Measurements from ENCODE around the gene FBXW4. TPM values are rescaled to one million over a fixed set of nuclear protein-coding genes. Genes with fewer than 3 reads are reported as not detected.

FBXW4 gene
- total and polyA plus RNA-seq, 9 of the 15 experiments (the other 6 are each of a cell fraction or from before 2014, with no cell fraction given): 1.0 to 10.6 (median 5.4) TPM

- TF ChIP-seq ID3 (CRISPR knock-in tag; IDR thresholded peaks at IDR 0.05): no peak
- 0 out of 2 replicates have a peak, but pooled peaks have one; percentile 42 for TF ChIP-seq ID3 (tag; IDR thresholded peaks at IDR 0.05)
- TF ChIP-seq MAZ (CRISPR knock-in tag; conservative IDR thresholded peaks at IDR 0.05 in 1 of 2, IDR thresholded peaks at IDR 0.05 in 1 of 2): peak in 1 of 2 experiments; percentile 22; a peak in 1 of 4 replicates
- TF ChIP-seq ZNF76 (CRISPR knock-in tag; IDR thresholded peaks at IDR 0.05; ENCODE audit: borderline replicate concordance): no peak
- peak; percentile 16 for TF ChIP-seq TBP (optimal IDR thresholded peaks at IDR 0.05; ENCODE audit: low read depth, low read length)
- peak; percentile 57 for TF ChIP-seq HNRNPK (IDR thresholded peaks at IDR 0.05; ENCODE audit: low read depth, low read length, poor library complexity, severe bottlenecking)
- TF ChIP-seq FOXK1 (CRISPR knock-in tag; IDR thresholded peaks at IDR 0.05; ENCODE audit: borderline replicate concordance): no peak
- TF ChIP-seq HOXB6 (CRISPR knock-in tag; IDR thresholded peaks at IDR 0.05; ENCODE audit: borderline replicate concordance): no peak
- TF ChIP-seq ZBTB8A (IDR thresholded peaks at IDR 0.05; ENCODE audit: partially characterized antibody): no peak
- peak; percentile 63 for TF ChIP-seq EGR1 (conservative IDR thresholded peaks at IDR 0.05)
- peak; percentile 85 for TF ChIP-seq POLR2G (IDR thresholded peaks at IDR 0.05; ENCODE audit: low read depth, low read length)
- no peak for TF ChIP-seq SMARCA5 (IDR thresholded peaks at IDR 0.05)
- TF ChIP-seq YY1 (IDR thresholded peaks at IDR 0.05; ENCODE audit: borderline replicate concordance in 1 of 3, control insufficient read depth in 1 of 3, extremely low read depth in 1 of 3, insufficient read depth in 3 of 3, insufficient read length in 1 of 3, insufficient replicate concordance in 2 of 3, low read depth in 1 of 3, low read length in 2 of 3): peak in 2 of 3 experiments; percentile 68 to 80
- TF ChIP-seq SMAD4 (CRISPR knock-in tag; conservative IDR thresholded peaks at IDR 0.05): peak; percentile 75; the same call in 1 of the 2 replicates
- TF ChIP-seq MYC (IDR thresholded peaks at IDR 0.05; ENCODE audit: low read depth, low read length): peak; percentile 49
- TF ChIP-seq MYC (CRISPR knock-in tag; IDR thresholded peaks at IDR 0.05; ENCODE audit: borderline replicate concordance, low read depth): no peak
- TF ChIP-seq, protein P1, sequence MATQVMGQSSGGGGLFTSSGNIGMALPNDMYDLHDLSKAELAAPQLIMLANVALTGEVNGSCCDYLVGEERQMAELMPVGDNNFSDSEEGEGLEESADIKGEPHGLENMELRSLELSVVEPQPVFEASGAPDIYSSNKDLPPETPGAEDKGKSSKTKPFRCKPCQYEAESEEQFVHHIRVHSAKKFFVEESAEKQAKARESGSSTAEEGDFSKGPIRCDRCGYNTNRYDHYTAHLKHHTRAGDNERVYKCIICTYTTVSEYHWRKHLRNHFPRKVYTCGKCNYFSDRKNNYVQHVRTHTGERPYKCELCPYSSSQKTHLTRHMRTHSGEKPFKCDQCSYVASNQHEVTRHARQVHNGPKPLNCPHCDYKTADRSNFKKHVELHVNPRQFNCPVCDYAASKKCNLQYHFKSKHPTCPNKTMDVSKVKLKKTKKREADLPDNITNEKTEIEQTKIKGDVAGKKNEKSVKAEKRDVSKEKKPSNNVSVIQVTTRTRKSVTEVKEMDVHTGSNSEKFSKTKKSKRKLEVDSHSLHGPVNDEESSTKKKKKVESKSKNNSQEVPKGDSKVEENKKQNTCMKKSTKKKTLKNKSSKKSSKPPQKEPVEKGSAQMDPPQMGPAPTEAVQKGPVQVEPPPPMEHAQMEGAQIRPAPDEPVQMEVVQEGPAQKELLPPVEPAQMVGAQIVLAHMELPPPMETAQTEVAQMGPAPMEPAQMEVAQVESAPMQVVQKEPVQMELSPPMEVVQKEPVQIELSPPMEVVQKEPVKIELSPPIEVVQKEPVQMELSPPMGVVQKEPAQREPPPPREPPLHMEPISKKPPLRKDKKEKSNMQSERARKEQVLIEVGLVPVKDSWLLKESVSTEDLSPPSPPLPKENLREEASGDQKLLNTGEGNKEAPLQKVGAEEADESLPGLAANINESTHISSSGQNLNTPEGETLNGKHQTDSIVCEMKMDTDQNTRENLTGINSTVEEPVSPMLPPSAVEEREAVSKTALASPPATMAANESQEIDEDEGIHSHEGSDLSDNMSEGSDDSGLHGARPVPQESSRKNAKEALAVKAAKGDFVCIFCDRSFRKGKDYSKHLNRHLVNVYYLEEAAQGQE (IDR thresholded peaks at IDR 0.05; ENCODE audit: borderline replicate concordance): 0 out of 2 replicates have a peak, but pooled peaks have one; percentile 4
- TF ChIP-seq, protein P1 (CRISPR knock-in tag; IDR thresholded peaks at IDR 0.05; ENCODE audit: low read depth): 0 out of 2 replicates have a peak, but pooled peaks have one; percentile 17
- TF ChIP-seq KAT7 (CRISPR knock-in tag; IDR thresholded peaks at IDR 0.05; ENCODE audit: borderline replicate concordance): peak; percentile 85; the same call in 1 of the 2 replicates
Observed at GRCh38 chr10:101694674-101695403, at the start of gene FBXW4 (continued).

All from K562 (cell line).